PC-3 (cell line): Measurements from ENCODE around the gene DCAF6. TPM values are rescaled to one million over a fixed set of nuclear protein-coding genes. Genes with fewer than 3 reads are reported as not detected.
A peak's percentile ranks its signal among the peaks of the same experiment; 100 is the strongest.

Experiments
- ATAC-seq: fragments of 200-7000 bp; cut with Tn5 transposase; 2 replicates; pipeline ENCODE4 v1.9.1; 2020; ENCODE audit warnings: mild to moderate bottlenecking, moderate library complexity
- BruUV-seq: library from RNA; stranded (reverse); fragments of 400-500 nt; replicated peaks from 2 replicates; lab custom pipeline; 2021; lab: Mats Ljungman, UMichigan
- CTCF ChIA-PET: fragments of 300-600 bp; sonication (Branson Sonifier 250); formaldehyde crosslinking; loops from one replicate; lab custom pipeline; 2022; ENCODE audit warnings: antibody characterized with exemption; lab: Charles Lee
- POLR2A ChIA-PET: fragments of 300-600 bp; sonication (Branson Sonifier 250); formaldehyde crosslinking; loops from one replicate; lab custom pipeline; 2022; ENCODE audit warnings: antibody characterized with exemption; ENCODE audit not compliant: unreplicated experiment; lab: Charles Lee
- DNase-seq: peaks from one replicate; pipeline ENCODE4 v3.0.0-alpha.2; 2015
- H2AFZ ChIP-seq: fragments of 300-600 bp; sonication (generic); 2 replicates; pipeline ENCODE4 v1.6.0; 2016; ENCODE audit warnings: antibody characterized with exemption, low read length
- H3F3A ChIP-seq: fragments of 300-600 bp; sonication (generic); one replicate; pipeline ENCODE4 v1.6.0; 2017; ENCODE audit warnings: antibody characterized with exemption, low read length, control low read depth, mild to moderate bottlenecking; ENCODE audit not compliant: unreplicated experiment
- H3K27ac ChIP-seq: fragments of 300-600 bp; sonication (generic); 2 replicates; pipeline ENCODE4 v1.5.1; 2016; ENCODE audit warnings: mild to moderate bottlenecking, low read length
- H3K27me3 ChIP-seq: fragments of 300-600 bp; sonication (generic); 2 replicates; pipeline ENCODE4 v1.6.1; 2016; ENCODE audit warnings: low read length, mixed read lengths
- H3K36me3 ChIP-seq: fragments of 300-600 bp; sonication (generic); 2 replicates; pipeline ENCODE4 v1.6.1; 2016; ENCODE audit warnings: low read depth, mixed run types, low read length, mixed read lengths
- H3K4me1 ChIP-seq: fragments of 300-600 bp; sonication (generic); 2 replicates; pipeline ENCODE4 v1.5.1; 2016; ENCODE audit warnings: low read length; ENCODE audit not compliant: insufficient read depth
- H3K4me2 ChIP-seq: fragments of 300-600 bp; sonication (generic); 2 replicates; pipeline ENCODE4 v1.6.0; 2016; ENCODE audit warnings: low read length
- H3K4me3 ChIP-seq: fragments of 300-600 bp; sonication (generic); 2 replicates; pipeline ENCODE4 v1.5.1; 2016; ENCODE audit warnings: mild to moderate bottlenecking, low read length, mixed read lengths
- H3K79me2 ChIP-seq: fragments of 300-600 bp; sonication (generic); 2 replicates; pipeline ENCODE4 v1.6.1; 2017; ENCODE audit warnings: low read length, mixed read lengths
- H3K9ac ChIP-seq: fragments of 300-600 bp; sonication (generic); 2 replicates; pipeline ENCODE4 v1.6.0; 2016; ENCODE audit warnings: mild to moderate bottlenecking, low read length
- H3K9me2 ChIP-seq: fragments of 300-600 bp; sonication (generic); replicated peaks from 2 replicates; pipeline ENCODE4 v1.6.1; 2016; ENCODE audit warnings: mixed run types, low read length, mixed read lengths
- H3K9me3 ChIP-seq: fragments of 300-600 bp; sonication (generic); 2 replicates; pipeline ENCODE4 v1.6.1; 2016; ENCODE audit warnings: low read length, mixed read lengths
- H4K20me1 ChIP-seq: fragments of 300-600 bp; sonication (generic); 2 replicates; pipeline ENCODE4 v1.6.1; 2016; ENCODE audit warnings: low read length, mixed read lengths
- CTCF ChIP-seq: fragments of 300-600 bp; sonication (generic); conservative IDR thresholded peaks from 2 replicates; pipeline ENCODE4 v1.5.1; 2017; ENCODE audit warnings: antibody characterized with exemption, low read depth, mild to moderate bottlenecking, low read length
- EZH2 ChIP-seq: fragments of 300-600 bp; sonication (generic); IDR thresholded peaks from one replicate; pipeline ENCODE4 v1.6.1; 2017; ENCODE audit warnings: antibody characterized with exemption, mild to moderate bottlenecking, low read length; ENCODE audit not compliant: unreplicated experiment
- EZH2phosphoT487 ChIP-seq: fragments of 300-600 bp; sonication (generic); IDR thresholded peaks from 2 replicates; pipeline ENCODE4 v1.6.1; 2018; ENCODE audit warnings: mild to moderate bottlenecking, antibody characterized with exemption, low read length, borderline replicate concordance
- intact Hi-C: fragments of 100-400 bp; cut with micrococcal nuclease; formaldehyde crosslinking; loops from 2 replicates; pipeline ENCODE4 v1.9.0; 2023
- total RNA-seq: library from RNA; depleted of rRNA; stranded (reverse); fragments of >200 nt; gene quantifications from 2 replicates; pipeline ENCODE4 v1.2.3, GENCODE V29; 2014

The DCAF6 gene
- total RNA-seq, 1 experiment from 2014 or later: 29.1 TPM

- Histone ChIP-seq H3K27ac (no peak overlapping the region), H3K9me2 (no peaks in the 10 kb centered on the region), H3K79me2 (no peaks in the 10 kb centered on the region), H4K20me1 (no peaks in the 10 kb centered on the region), H3K9ac (no peak overlapping the region), H3K4me2 (no peak overlapping the region), H2AFZ (no peak overlapping the region), H3F3A (no peaks in the 10 kb centered on the region), H3K27me3 (no peaks in the 10 kb centered on the region), H3K4me3 (no peak overlapping the region), H3K36me3 (peaks cover 9% of the 10 kb centered on the region; the same call in 1 of the 2 replicates), H3K4me1 (no peaks in the 10 kb centered on the region; the same call in 1 of the 2 replicates), H3K9me3 (no peaks in the 10 kb centered on the region)
- CTCF ChIA-PET: no interaction called here
- intact Hi-C loops: no loop called here
- DNase-seq (no peak), ATAC-seq (peak; percentile 48; the same call in 1 of the 2 replicates)
- POLR2A ChIA-PET: no interaction called here
- no TSS peak for BruUV-seq
- no peak for TF ChIP-seq EZH2phosphoT487
- TF ChIP-seq EZH2: no peak
- TF ChIP-seq CTCF: no peak
These were observed 82.9 kb downstream of the DCAF6 start for GRCh38 chr1:168019407-168019806.

- POLR2A ChIA-PET: no interaction called here
- Histone ChIP-seq H3K9me3 (no peaks in the 10 kb centered on the region), H3K9ac (no peak overlapping the region), H2AFZ (no peak overlapping the region), H4K20me1 (no peaks in the 10 kb centered on the region), H3K4me2 (no peak overlapping the region), H3K36me3 (no peaks in the 10 kb centered on the region), H3F3A (no peaks in the 10 kb centered on the region), H3K9me2 (no peaks in the 10 kb centered on the region), H3K79me2 (no peaks in the 10 kb centered on the region), H3K4me3 (no peak overlapping the region), H3K27ac (no peak overlapping the region), H3K27me3 (no peaks in the 10 kb centered on the region), H3K4me1 (no peaks in the 10 kb centered on the region)
- no peak for TF ChIP-seq EZH2phosphoT487
- no peak for TF ChIP-seq EZH2
- TF ChIP-seq CTCF: no peak
- CTCF ChIA-PET: no interaction called here
- BruUV-seq: no TSS peak
- DNase-seq: no peak
- intact Hi-C loops: no loop called here
- ATAC-seq: no peak
These were observed 94.7 kb downstream of the DCAF6 start for GRCh38 chr1:168031198-168031597.

- H2AFZ ChIP-seq: no peak overlapping the region
- no peak overlapping the region for H3K27ac ChIP-seq
- no peaks in the 10 kb centered on the region for H3K9me3 ChIP-seq
- H3K4me1 ChIP-seq: no peaks in the 10 kb centered on the region
- intact Hi-C loops: no loop called here
- DNase-seq (no peak), ATAC-seq (no peak)
- no peak overlapping the region for H3K4me2 ChIP-seq
- no peaks in the 10 kb centered on the region for H3K9me2 ChIP-seq
- no peak overlapping the region for H3K4me3 ChIP-seq
- ChIA-PET POLR2A (no interaction called here), CTCF (no interaction called here)
- no peaks in the 10 kb centered on the region for H3K36me3 ChIP-seq
- no peaks in the 10 kb centered on the region for H3K79me2 ChIP-seq
- no peaks in the 10 kb centered on the region for H3K27me3 ChIP-seq
- BruUV-seq: no TSS peak
- H3K9ac ChIP-seq: no peak overlapping the region
- H4K20me1 ChIP-seq: no peaks in the 10 kb centered on the region
- no peaks in the 10 kb centered on the region for H3F3A ChIP-seq
- TF ChIP-seq EZH2 (no peak), CTCF (no peak), EZH2phosphoT487 (no peak)
These were observed 95.1 kb downstream of the DCAF6 start for GRCh38 chr1:168031627-168032026.
